ENCODE results near the gene ATP5PB. TPM values are rescaled to one million over a fixed set of nuclear protein-coding genes. Genes with fewer than 3 reads are reported as not detected.

Gene ATP5PB
- total RNA-seq, 2 experiments from 2014 or later: 47.3 to 51.5 TPM

- Mint-ChIP-seq H3K36me3 (ENCODE audit: low read depth) (peaks cover 55% of the 10 kb centered on the region), H3K27ac (no peak overlapping the region), H3K4me3 (no peak overlapping the region), H3K4me1 (ENCODE audit: low read depth) (no peaks in the 10 kb centered on the region), H3K9me3 (no peaks in the 10 kb centered on the region), H3K27me3 (no peaks in the 10 kb centered on the region)
- intact Hi-C loops (cut with DNase I, micrococcal nuclease): no loop called here
- DNase-seq: no peak
- ChIA-PET POLR2A (no interaction called here), CTCF (no interaction called here)
- H3K36me3 ChIP-seq (ENCODE audit: insufficient read depth, low read length): peaks cover 7% of the 10 kb centered on the region
- TF ChIP-seq, protein P1, sequence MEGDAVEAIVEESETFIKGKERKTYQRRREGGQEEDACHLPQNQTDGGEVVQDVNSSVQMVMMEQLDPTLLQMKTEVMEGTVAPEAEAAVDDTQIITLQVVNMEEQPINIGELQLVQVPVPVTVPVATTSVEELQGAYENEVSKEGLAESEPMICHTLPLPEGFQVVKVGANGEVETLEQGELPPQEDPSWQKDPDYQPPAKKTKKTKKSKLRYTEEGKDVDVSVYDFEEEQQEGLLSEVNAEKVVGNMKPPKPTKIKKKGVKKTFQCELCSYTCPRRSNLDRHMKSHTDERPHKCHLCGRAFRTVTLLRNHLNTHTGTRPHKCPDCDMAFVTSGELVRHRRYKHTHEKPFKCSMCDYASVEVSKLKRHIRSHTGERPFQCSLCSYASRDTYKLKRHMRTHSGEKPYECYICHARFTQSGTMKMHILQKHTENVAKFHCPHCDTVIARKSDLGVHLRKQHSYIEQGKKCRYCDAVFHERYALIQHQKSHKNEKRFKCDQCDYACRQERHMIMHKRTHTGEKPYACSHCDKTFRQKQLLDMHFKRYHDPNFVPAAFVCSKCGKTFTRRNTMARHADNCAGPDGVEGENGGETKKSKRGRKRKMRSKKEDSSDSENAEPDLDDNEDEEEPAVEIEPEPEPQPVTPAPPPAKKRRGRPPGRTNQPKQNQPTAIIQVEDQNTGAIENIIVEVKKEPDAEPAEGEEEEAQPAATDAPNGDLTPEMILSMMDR (IDR thresholded peaks at IDR 0.05): no peak
- no peaks in the 10 kb centered on the region for H3K4me1 ChIP-seq (ENCODE audit: insufficient read depth, low read length)
- no peaks in the 10 kb centered on the region for H3K9me3 ChIP-seq (ENCODE audit: control insufficient read depth in 1 of 2, insufficient read depth in 1 of 2, low read length in 2 of 2)
- no peak overlapping the region for H3K27ac ChIP-seq (ENCODE audit: low read depth in 1 of 2, low read length in 2 of 2)
- no peak for ATAC-seq (ENCODE audit: poor library complexity)
- no peaks in the 10 kb centered on the region for H3K27me3 ChIP-seq (ENCODE audit: control insufficient read depth in 1 of 2, insufficient read depth in 2 of 2, low read length in 2 of 2)
- no peak overlapping the region for H3K4me3 ChIP-seq (ENCODE audit: low read length)
These were observed 26.5 kb upstream of the ATP5PB start for GRCh38 chr1:111422546-111423391.

DNA sequence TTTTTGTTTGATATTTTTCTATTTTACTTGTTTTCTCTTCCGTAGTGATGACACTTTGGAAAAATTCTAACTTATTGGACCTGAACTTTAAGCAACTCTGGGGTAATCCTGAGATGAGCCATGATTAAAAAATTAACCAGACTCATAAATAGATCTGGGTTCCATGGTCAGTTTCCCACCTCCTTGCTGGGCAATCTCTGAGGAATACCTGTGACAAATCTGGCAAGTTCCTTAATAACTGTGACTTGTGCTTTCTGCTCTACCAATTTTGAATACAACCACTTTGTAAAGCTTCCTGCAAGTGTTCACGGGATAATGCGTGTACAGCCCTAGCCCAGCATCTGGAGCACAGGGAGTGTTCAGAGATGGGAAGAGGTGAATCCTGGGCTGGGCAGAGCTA is 25.0 kb upstream of the ATP5PB start:
- intact Hi-C loops (cut with DNase I, micrococcal nuclease): no loop called here
- no peaks in the 10 kb centered on the region for H3K27me3 Mint-ChIP-seq
- H3K4me1 ChIP-seq (ENCODE audit: insufficient read depth, low read length): no peaks in the 10 kb centered on the region
- peaks cover 41% of the 10 kb centered on the region for H3K36me3 Mint-ChIP-seq (ENCODE audit: low read depth)
- no peaks in the 10 kb centered on the region for H3K4me1 Mint-ChIP-seq (ENCODE audit: low read depth)
- no peaks in the 10 kb centered on the region for H3K9me3 Mint-ChIP-seq
- no peaks in the 10 kb centered on the region for H3K27me3 ChIP-seq (ENCODE audit: control insufficient read depth in 1 of 2, insufficient read depth in 2 of 2, low read length in 2 of 2)
- no peak overlapping the region for H3K27ac ChIP-seq (ENCODE audit: low read depth in 1 of 2, low read length in 2 of 2)
- H3K36me3 ChIP-seq (ENCODE audit: insufficient read depth, low read length): peaks cover 7% of the 10 kb centered on the region
- ChIA-PET CTCF (no interaction called here), POLR2A (interaction anchor here (1.0 kb wide), 1 partner anchor 20 kb away, joined by 3 read pairs; no protein-coding TSS in a partner anchor)
- no peak overlapping the region for H3K27ac Mint-ChIP-seq
- TF ChIP-seq, protein P1 (IDR thresholded peaks at IDR 0.05): no peak
- H3K9me3 ChIP-seq (ENCODE audit: control insufficient read depth in 1 of 2, insufficient read depth in 1 of 2, low read length in 2 of 2): no peaks in the 10 kb centered on the region
- no peak for ATAC-seq (ENCODE audit: poor library complexity)
- no peak for DNase-seq
- no peak overlapping the region for H3K4me3 Mint-ChIP-seq
- H3K4me3 ChIP-seq (ENCODE audit: low read length): no peak overlapping the region

- intact Hi-C loops (cut with DNase I, micrococcal nuclease): no loop called here
- TF ChIP-seq, protein P1 (IDR thresholded peaks at IDR 0.05): no peak
- H3K27me3 Mint-ChIP-seq: no peaks in the 10 kb centered on the region
- H3K36me3 ChIP-seq (ENCODE audit: insufficient read depth, low read length): peaks cover 39% of the 10 kb centered on the region
- no peaks in the 10 kb centered on the region for H3K27me3 ChIP-seq (ENCODE audit: control insufficient read depth in 1 of 2, insufficient read depth in 2 of 2, low read length in 2 of 2)
- ATAC-seq (ENCODE audit: poor library complexity) (no peak), DNase-seq (no peak)
- no peak overlapping the region for H3K4me3 ChIP-seq (ENCODE audit: low read length)
- H3K4me1 Mint-ChIP-seq (ENCODE audit: low read depth): peaks cover 11% of the 10 kb centered on the region
- H3K4me1 ChIP-seq (ENCODE audit: insufficient read depth, low read length): peaks cover 9% of the 10 kb centered on the region
- peak overlapping the region; percentile 9 for H3K27ac Mint-ChIP-seq
- H3K4me3 Mint-ChIP-seq: no peak overlapping the region
- peaks cover 50% of the 10 kb centered on the region for H3K36me3 Mint-ChIP-seq (ENCODE audit: low read depth)
- H3K27ac ChIP-seq (ENCODE audit: low read depth in 1 of 2, low read length in 2 of 2): no peak overlapping the region
- H3K9me3 ChIP-seq (ENCODE audit: control insufficient read depth in 1 of 2, insufficient read depth in 1 of 2, low read length in 2 of 2): no peaks in the 10 kb centered on the region
- ChIA-PET POLR2A (no interaction called here), CTCF (no interaction called here)
- no peaks in the 10 kb centered on the region for H3K9me3 Mint-ChIP-seq
These were observed 12.5 kb upstream of the ATP5PB start for GRCh38 chr1:111436726-111437125.

All from CD4-positive, alpha-beta T cell (primary cell).